T-helper 17 cell (primary cell): ENCODE results near the gene AAGAB. TPM values are rescaled to one million over a fixed set of nuclear protein-coding genes. Genes with fewer than 3 reads are reported as not detected.

ENCODE experiments used
- ATAC-seq: fragments of 150-1000 bp; cut with Tn5 transposase; 2 replicates; pipeline ENCODE4 v1.10.0; 2021; ENCODE audit warnings: mild to moderate bottlenecking, moderate library complexity
- DNase-seq, 3 donors: peaks; one replicate each; pipeline versions ENCODE4 v3.0.0 to v3.0.0-alpha.2; 2020 to 2021
- H3K9me3 ChIP-seq: one replicate; pipeline ENCODE4 v1.7.0; 2013; ENCODE audit warnings: low read length, mild to moderate bottlenecking; ENCODE audit not compliant: control insufficient read depth, poor library complexity, severe bottlenecking
- H3K27ac Mint-ChIP-seq: one replicate; pipeline ENCODE4 v1.8.0; 2022; ENCODE audit warnings: mild to moderate bottlenecking, moderate library complexity, mixed read lengths
- H3K27me3 Mint-ChIP-seq: one replicate; pipeline ENCODE4 v1.8.0; 2022; ENCODE audit warnings: mixed read lengths
- H3K36me3 Mint-ChIP-seq: one replicate; pipeline ENCODE4 v1.8.0; 2022; ENCODE audit warnings: low read depth, mixed read lengths
- H3K4me1 Mint-ChIP-seq: one replicate; pipeline ENCODE4 v1.8.0; 2022; ENCODE audit warnings: mild to moderate bottlenecking, mixed read lengths
- H3K4me3 Mint-ChIP-seq: one replicate; pipeline ENCODE4 v1.8.0; 2022; ENCODE audit warnings: mild to moderate bottlenecking, moderate library complexity, mixed read lengths
- total RNA-seq, 4 donors: library from RNA in 2 of 4; stranded (reverse) in 2 of 4; gene quantifications; one replicate each; pipeline ENCODE4 v1.2.3 and lab custom pipeline; 2022 to 2026

AAGAB gene
- total RNA-seq, 2 donors from 2014 or later: 29.0 to 30.6 TPM

- Mint-ChIP-seq H3K36me3 (peaks cover 9% of the 10 kb centered on the region), H3K27me3 (no peaks in the 10 kb centered on the region), H3K4me1 (peaks cover 8% of the 10 kb centered on the region), H3K27ac (no peak overlapping the region), H3K4me3 (no peak overlapping the region)
- ATAC-seq (no peak), DNase-seq (no peak)
- no peaks in the 10 kb centered on the region for H3K9me3 ChIP-seq
Observed at GRCh38 chr15:67216859-67217258, 37.6 kb downstream of the AAGAB start.

- DNase-seq: no peak
- Mint-ChIP-seq H3K4me3 (no peak overlapping the region), H3K36me3 (peaks cover 9% of the 10 kb centered on the region), H3K27ac (no peak overlapping the region), H3K27me3 (no peaks in the 10 kb centered on the region), H3K4me1 (peaks cover 10% of the 10 kb centered on the region)
- no peaks in the 10 kb centered on the region for H3K9me3 ChIP-seq
- no peak for ATAC-seq
Observed at GRCh38 chr15:67215102-67215501, 39.4 kb downstream of the AAGAB start.

- DNase-seq (no peak), ATAC-seq (no peak)
- no peaks in the 10 kb centered on the region for H3K9me3 ChIP-seq
- Mint-ChIP-seq H3K27ac (no peak overlapping the region), H3K4me3 (no peak overlapping the region), H3K4me1 (peaks cover 5% of the 10 kb centered on the region), H3K27me3 (no peaks in the 10 kb centered on the region), H3K36me3 (peaks cover 8% of the 10 kb centered on the region)
Observed at GRCh38 chr15:67212684-67213367, 41.6 kb downstream of the AAGAB start.

DNA sequence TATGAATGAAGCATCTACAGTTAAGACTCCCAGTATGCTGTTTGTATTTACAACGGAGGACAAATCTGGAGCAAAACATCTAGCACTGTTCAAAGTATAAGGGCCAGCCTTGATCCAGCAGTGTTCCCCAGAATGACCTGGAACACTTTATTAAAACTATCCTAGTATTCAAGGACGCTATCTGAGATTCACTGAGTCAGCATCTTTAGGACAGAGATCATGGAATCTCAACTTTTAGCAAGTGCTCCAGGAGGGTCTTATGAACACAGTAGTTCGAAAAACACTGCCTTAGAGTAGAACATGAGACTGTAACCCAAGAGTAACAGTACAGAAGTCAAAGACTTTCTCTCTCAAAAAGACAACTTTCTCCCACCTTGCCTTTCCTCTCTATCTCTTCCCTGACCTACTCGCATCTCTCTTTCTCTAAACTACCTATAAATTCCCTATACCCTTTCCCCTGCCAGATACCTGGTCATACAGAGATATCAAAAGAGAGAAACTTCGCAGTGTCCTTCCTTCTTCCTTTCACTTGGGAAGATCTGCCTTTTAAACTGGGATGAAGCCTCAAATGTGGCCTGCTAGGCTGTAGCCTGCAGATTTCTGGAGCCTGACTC lies 43.8 kb downstream of the AAGAB start:
- no peak overlapping the region for H3K4me3 Mint-ChIP-seq
- H3K36me3 Mint-ChIP-seq: peaks cover 5% of the 10 kb centered on the region
- peak overlapping the region; percentile 49 for H3K27ac Mint-ChIP-seq
- ATAC-seq (no peak), DNase-seq (no peak)
- no peaks in the 10 kb centered on the region for H3K27me3 Mint-ChIP-seq
- H3K4me1 Mint-ChIP-seq: peaks cover 3% of the 10 kb centered on the region
- H3K9me3 ChIP-seq: no peaks in the 10 kb centered on the region

DNA sequence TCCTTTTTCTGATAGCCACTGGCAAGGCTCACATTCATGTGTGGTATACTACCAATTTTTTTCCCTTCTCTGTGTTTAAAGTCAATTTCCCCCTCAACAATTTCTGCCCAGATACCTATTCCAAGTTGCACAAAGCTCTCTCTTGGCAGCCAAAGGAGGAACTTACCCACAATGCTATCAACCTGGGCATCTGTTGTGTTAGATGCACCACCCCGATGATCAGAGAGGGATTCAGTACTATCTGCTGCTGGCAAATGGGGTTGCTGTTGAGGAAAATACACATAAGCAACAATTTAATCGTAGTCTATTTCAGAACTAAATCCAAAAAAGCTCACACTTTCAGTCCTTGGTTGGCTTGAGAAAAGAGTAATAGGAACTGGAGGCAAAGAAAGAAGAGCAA lies 46.1 kb downstream of the AAGAB start:
- Mint-ChIP-seq H3K4me1 (peaks cover 13% of the 10 kb centered on the region), H3K4me3 (no peak overlapping the region), H3K27ac (no peak overlapping the region), H3K36me3 (peaks cover 13% of the 10 kb centered on the region), H3K27me3 (no peaks in the 10 kb centered on the region)
- ATAC-seq: no peak
- no peaks in the 10 kb centered on the region for H3K9me3 ChIP-seq
- no peak for DNase-seq

GRCh38 chr15:67207555-67208207 lies 46.8 kb downstream of the AAGAB start:
- no peak overlapping the region for H3K4me3 Mint-ChIP-seq
- peaks cover 13% of the 10 kb centered on the region for H3K4me1 Mint-ChIP-seq
- DNase-seq (no peak), ATAC-seq (no peak)
- no peaks in the 10 kb centered on the region for H3K9me3 ChIP-seq
- no peak overlapping the region for H3K27ac Mint-ChIP-seq
- peaks cover 13% of the 10 kb centered on the region for H3K36me3 Mint-ChIP-seq
- H3K27me3 Mint-ChIP-seq: no peaks in the 10 kb centered on the region

GRCh38 chr15:67202991-67203390 lies 51.5 kb downstream of the AAGAB start:
- H3K9me3 ChIP-seq: no peaks in the 10 kb centered on the region
- H3K4me3 Mint-ChIP-seq: no peak overlapping the region
- H3K27me3 Mint-ChIP-seq: no peaks in the 10 kb centered on the region
- DNase-seq (no peak), ATAC-seq (no peak)
- peaks cover 23% of the 10 kb centered on the region for H3K4me1 Mint-ChIP-seq
- H3K27ac Mint-ChIP-seq: no peak overlapping the region
- peaks cover 11% of the 10 kb centered on the region for H3K36me3 Mint-ChIP-seq

DNA sequence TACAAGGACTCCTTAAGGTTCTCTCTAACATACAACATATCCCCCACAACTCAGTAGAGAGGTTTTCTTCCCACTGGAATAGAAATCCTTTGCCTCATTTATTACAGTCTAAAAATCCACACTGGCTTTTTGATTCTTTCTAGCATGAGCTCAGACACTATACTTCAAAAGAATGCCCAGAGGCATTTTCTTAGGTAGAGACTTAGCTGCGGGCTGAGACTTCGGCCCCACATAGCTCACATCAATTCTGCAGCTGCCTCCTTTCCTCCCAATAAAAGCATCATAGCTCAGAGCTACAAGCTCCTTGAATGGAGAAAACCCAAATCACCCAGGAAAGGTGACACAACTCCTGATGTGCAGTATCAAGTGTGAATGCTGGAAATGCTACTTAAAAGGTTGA lies 52.4 kb downstream of the AAGAB start:
- no peaks in the 10 kb centered on the region for H3K9me3 ChIP-seq
- H3K27ac Mint-ChIP-seq: no peak overlapping the region
- no peaks in the 10 kb centered on the region for H3K27me3 Mint-ChIP-seq
- H3K36me3 Mint-ChIP-seq: peaks cover 11% of the 10 kb centered on the region
- ATAC-seq (no peak), DNase-seq (no peak)
- H3K4me3 Mint-ChIP-seq: no peak overlapping the region
- H3K4me1 Mint-ChIP-seq: peaks cover 25% of the 10 kb centered on the region

GRCh38 chr15:67201136-67201535 lies 53.3 kb downstream of the AAGAB start:
- Mint-ChIP-seq H3K4me3 (no peak overlapping the region), H3K27ac (peak overlapping the region; percentile 53), H3K27me3 (no peaks in the 10 kb centered on the region), H3K36me3 (peaks cover 11% of the 10 kb centered on the region), H3K4me1 (peaks cover 27% of the 10 kb centered on the region)
- ATAC-seq (no peak), DNase-seq (no peak)
- no peaks in the 10 kb centered on the region for H3K9me3 ChIP-seq

DNA sequence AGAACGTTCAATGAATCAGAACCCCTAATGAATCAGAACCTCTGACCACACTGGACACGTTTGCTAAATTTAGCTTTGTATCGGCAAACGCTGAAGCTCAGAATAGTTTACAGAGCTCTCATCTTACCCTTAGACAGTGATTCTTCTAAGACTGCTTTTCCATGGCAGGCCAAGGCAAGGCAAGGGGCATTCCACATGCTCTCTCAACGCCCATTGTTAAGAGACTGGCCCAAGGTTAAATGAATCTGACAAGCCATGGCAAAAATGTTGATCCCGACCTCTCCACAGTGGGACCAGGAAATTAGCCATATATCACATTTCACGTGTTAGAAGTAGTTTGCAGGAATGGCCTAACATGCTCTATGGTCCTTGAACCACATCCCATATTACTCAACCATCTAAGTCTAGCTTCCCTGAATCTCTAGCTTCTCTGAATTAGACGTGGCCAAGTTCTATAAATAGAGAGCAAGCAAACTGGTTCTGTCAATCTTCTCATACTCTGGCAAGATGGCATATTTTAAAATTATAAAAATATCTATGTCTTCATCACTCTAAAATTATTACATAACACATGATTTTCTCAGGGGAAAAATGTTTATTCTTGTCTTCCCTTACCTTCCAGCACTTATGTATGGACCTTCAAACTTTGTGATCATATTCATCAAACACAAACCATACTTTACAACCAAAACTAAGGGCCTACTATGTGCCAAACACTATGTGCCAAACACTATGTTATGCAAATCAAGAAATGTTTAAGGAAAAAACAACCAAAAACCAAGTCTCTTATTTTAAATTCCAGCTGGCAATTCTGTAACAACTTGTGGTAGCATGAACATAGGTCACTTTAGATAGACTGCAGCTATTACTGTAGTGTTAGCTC lies 54.3 kb downstream of the AAGAB start:
- H3K36me3 Mint-ChIP-seq: peaks cover 6% of the 10 kb centered on the region
- peak overlapping the region; percentile 53 for H3K27ac Mint-ChIP-seq
- no peak overlapping the region for H3K4me3 Mint-ChIP-seq
- DNase-seq (no peak), ATAC-seq (no peak)
- no peaks in the 10 kb centered on the region for H3K27me3 Mint-ChIP-seq
- no peaks in the 10 kb centered on the region for H3K9me3 ChIP-seq
- peaks cover 22% of the 10 kb centered on the region for H3K4me1 Mint-ChIP-seq

- no peaks in the 10 kb centered on the region for H3K27me3 Mint-ChIP-seq
- H3K27ac Mint-ChIP-seq: no peak overlapping the region
- no peaks in the 10 kb centered on the region for H3K9me3 ChIP-seq
- no peak overlapping the region for H3K4me3 Mint-ChIP-seq
- DNase-seq: no peak
- ATAC-seq: no peak
- peaks cover 2% of the 10 kb centered on the region for H3K36me3 Mint-ChIP-seq
- H3K4me1 Mint-ChIP-seq: peaks cover 19% of the 10 kb centered on the region
Observed at GRCh38 chr15:67199391-67199790, 55.1 kb downstream of the AAGAB start.

DNA sequence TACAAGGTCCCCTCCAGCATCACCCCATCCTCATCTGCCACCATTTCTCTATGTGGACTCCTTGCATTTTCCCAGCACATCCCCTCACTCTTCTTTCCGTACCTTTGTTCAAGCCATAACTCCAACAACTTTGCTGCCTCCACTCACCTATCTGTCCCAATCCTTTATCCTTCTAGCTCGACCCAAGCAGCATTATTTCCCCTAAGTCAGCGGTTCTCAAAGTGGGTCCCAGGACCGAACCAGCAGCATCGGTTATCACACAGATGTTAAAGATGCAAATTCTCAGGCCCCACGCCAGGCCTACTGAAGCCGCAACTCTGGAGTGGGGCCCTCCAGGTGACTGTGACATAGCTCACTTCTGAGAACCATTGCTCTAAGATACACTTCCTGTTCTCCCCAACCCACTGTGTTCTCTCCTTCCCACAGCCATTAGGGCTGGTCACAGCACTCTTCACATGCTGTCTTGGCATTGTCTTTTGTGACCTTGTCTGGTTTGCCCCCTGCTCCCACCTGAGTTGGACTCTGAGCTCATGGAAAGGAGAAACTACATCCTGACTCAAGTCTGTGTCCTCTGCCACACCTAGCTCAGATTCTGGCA lies 56.2 kb downstream of the AAGAB start:
- H3K9me3 ChIP-seq: no peaks in the 10 kb centered on the region
- Mint-ChIP-seq H3K4me3 (no peak overlapping the region), H3K27me3 (no peaks in the 10 kb centered on the region), H3K4me1 (peaks cover 22% of the 10 kb centered on the region), H3K36me3 (peaks cover 5% of the 10 kb centered on the region), H3K27ac (peak overlapping the region; percentile 80)
- DNase-seq (no peak), ATAC-seq (peak; percentile 78)

- ATAC-seq (no peak), DNase-seq (no peak)
- Mint-ChIP-seq H3K27me3 (no peaks in the 10 kb centered on the region), H3K36me3 (peaks cover 5% of the 10 kb centered on the region), H3K4me1 (peaks cover 22% of the 10 kb centered on the region), H3K4me3 (no peak overlapping the region), H3K27ac (peak overlapping the region; percentile 80)
- no peaks in the 10 kb centered on the region for H3K9me3 ChIP-seq
Observed at GRCh38 chr15:67197364-67197695, 57.1 kb downstream of the AAGAB start.
